Activated naive CD8-positive, alpha-beta T cell (primary cell): ENCODE results near the gene SPATA31D3.
"Not testable (repeated sequence)": the region's sequence is repeated elsewhere in the genome, so short reads cannot be mapped to it uniquely, and the experiment has no call there.

ENCODE experiments used
- H3K27ac Mint-ChIP-seq: one replicate; pipeline ENCODE4 v1.8.0; 2021; ENCODE audit warnings: mixed read lengths
- H3K27me3 Mint-ChIP-seq: one replicate; pipeline ENCODE4 v1.8.0; 2021; ENCODE audit warnings: mixed read lengths
- H3K36me3 Mint-ChIP-seq: one replicate; pipeline ENCODE4 v1.8.0; 2021; ENCODE audit warnings: mixed read lengths
- H3K4me1 Mint-ChIP-seq: one replicate; pipeline ENCODE4 v1.8.0; 2021; ENCODE audit warnings: low read depth, mixed read lengths
- H3K4me3 Mint-ChIP-seq: one replicate; pipeline ENCODE4 v1.8.0; 2021; ENCODE audit warnings: mild to moderate bottlenecking, mixed read lengths
- H3K9me3 Mint-ChIP-seq: one replicate; pipeline ENCODE4 v1.8.0; 2021; ENCODE audit warnings: low read depth, mixed read lengths

The SPATA31D3 gene

GRCh38 chr9:81943393-81943792 is at the start of gene SPATA31D3:
TSS of gene SPATA31D3 (plus strand) at chr9:81943500. CDS start at chr9:81943586, 86 bp downstream.
- H3K4me3 Mint-ChIP-seq, H3K27ac Mint-ChIP-seq, H3K36me3 Mint-ChIP-seq, H3K4me1 Mint-ChIP-seq, H3K27me3 Mint-ChIP-seq, H3K9me3 Mint-ChIP-seq: not testable (repeated sequence)

- H3K36me3 Mint-ChIP-seq = no peaks in the 10 kb centered on the region
- no peaks in the 10 kb centered on the region for H3K27me3 Mint-ChIP-seq
- no peak overlapping the region for H3K27ac Mint-ChIP-seq
- no peaks in the 10 kb centered on the region for H3K4me1 Mint-ChIP-seq
- no peaks in the 10 kb centered on the region for H3K9me3 Mint-ChIP-seq
- no peak overlapping the region for H3K4me3 Mint-ChIP-seq
Measured at GRCh38 chr9:81893929-81894328, 49.4 kb upstream of the SPATA31D3 start.

GRCh38 chr9:81894891-81895290 is 48.4 kb upstream of the SPATA31D3 start:
- H3K9me3 Mint-ChIP-seq = no peaks in the 10 kb centered on the region
- H3K4me3 Mint-ChIP-seq = no peak overlapping the region
- H3K4me1 Mint-ChIP-seq = no peaks in the 10 kb centered on the region
- no peaks in the 10 kb centered on the region for H3K36me3 Mint-ChIP-seq
- no peaks in the 10 kb centered on the region for H3K27me3 Mint-ChIP-seq
- H3K27ac Mint-ChIP-seq = no peak overlapping the region

GRCh38 chr9:81896070-81896469 is 47.2 kb upstream of the SPATA31D3 start:
- Mint-ChIP-seq H3K4me3 (no peak overlapping the region), H3K27me3 (no peaks in the 10 kb centered on the region), H3K4me1 (no peaks in the 10 kb centered on the region), H3K36me3 (no peaks in the 10 kb centered on the region), H3K27ac (no peak overlapping the region), H3K9me3 (no peaks in the 10 kb centered on the region)

- Mint-ChIP-seq H3K4me1 (no peaks in the 10 kb centered on the region), H3K27me3 (no peaks in the 10 kb centered on the region), H3K9me3 (no peaks in the 10 kb centered on the region), H3K36me3 (no peaks in the 10 kb centered on the region), H3K27ac (no peak overlapping the region), H3K4me3 (no peak overlapping the region)
Measured at GRCh38 chr9:81898851-81899250, 44.4 kb upstream of the SPATA31D3 start.

- H3K4me3 Mint-ChIP-seq = no peak overlapping the region
- no peaks in the 10 kb centered on the region for H3K9me3 Mint-ChIP-seq
- no peaks in the 10 kb centered on the region for H3K4me1 Mint-ChIP-seq
- H3K27me3 Mint-ChIP-seq = no peaks in the 10 kb centered on the region
- H3K36me3 Mint-ChIP-seq = no peaks in the 10 kb centered on the region
- H3K27ac Mint-ChIP-seq = no peak overlapping the region
Measured at GRCh38 chr9:81902196-81902595, 41.1 kb upstream of the SPATA31D3 start.

- no peak overlapping the region for H3K27ac Mint-ChIP-seq
- H3K27me3 Mint-ChIP-seq = no peaks in the 10 kb centered on the region
- no peak overlapping the region for H3K4me3 Mint-ChIP-seq
- no peaks in the 10 kb centered on the region for H3K4me1 Mint-ChIP-seq
- H3K9me3 Mint-ChIP-seq = no peaks in the 10 kb centered on the region
- no peaks in the 10 kb centered on the region for H3K36me3 Mint-ChIP-seq
Measured at GRCh38 chr9:81902626-81903025, 40.7 kb upstream of the SPATA31D3 start.

- no peaks in the 10 kb centered on the region for H3K27me3 Mint-ChIP-seq
- H3K36me3 Mint-ChIP-seq = no peaks in the 10 kb centered on the region
- H3K4me3 Mint-ChIP-seq = no peak overlapping the region
- H3K9me3 Mint-ChIP-seq = no peaks in the 10 kb centered on the region
- no peak overlapping the region for H3K27ac Mint-ChIP-seq
- H3K4me1 Mint-ChIP-seq = no peaks in the 10 kb centered on the region
Measured at GRCh38 chr9:81906671-81907070, 36.6 kb upstream of the SPATA31D3 start.

- H3K4me1 Mint-ChIP-seq = no peaks in the 10 kb centered on the region
- peaks cover 8% of the 10 kb centered on the region for H3K27me3 Mint-ChIP-seq
- no peaks in the 10 kb centered on the region for H3K9me3 Mint-ChIP-seq
- no peak overlapping the region for H3K4me3 Mint-ChIP-seq
- no peaks in the 10 kb centered on the region for H3K36me3 Mint-ChIP-seq
- H3K27ac Mint-ChIP-seq = no peak overlapping the region
Measured at GRCh38 chr9:81912135-81912534, 31.2 kb upstream of the SPATA31D3 start.

GRCh38 chr9:81915801-81916505 is 27.3 kb upstream of the SPATA31D3 start:
- no peaks in the 10 kb centered on the region for H3K36me3 Mint-ChIP-seq

GRCh38 chr9:81918507-81918906 is 24.8 kb upstream of the SPATA31D3 start:
- not testable (repeated sequence) for H3K27ac Mint-ChIP-seq, H3K36me3 Mint-ChIP-seq, H3K4me3 Mint-ChIP-seq, H3K9me3 Mint-ChIP-seq, H3K27me3 Mint-ChIP-seq, H3K4me1 Mint-ChIP-seq

More at GRCh38 chr9:81915801-81916505, 27.3 kb upstream of the SPATA31D3 start:
- no peak overlapping the region for H3K27ac Mint-ChIP-seq
- H3K27me3 Mint-ChIP-seq = peaks cover 8% of the 10 kb centered on the region
- no peak overlapping the region for H3K4me3 Mint-ChIP-seq
- no peaks in the 10 kb centered on the region for H3K9me3 Mint-ChIP-seq
- H3K4me1 Mint-ChIP-seq = no peaks in the 10 kb centered on the region

- not testable (repeated sequence) for H3K4me1 Mint-ChIP-seq, H3K27me3 Mint-ChIP-seq, H3K27ac Mint-ChIP-seq, H3K9me3 Mint-ChIP-seq, H3K4me3 Mint-ChIP-seq, H3K36me3 Mint-ChIP-seq
Measured at GRCh38 chr9:81928305-81928704, 15.0 kb upstream of the SPATA31D3 start, which contains the start of gene SPATA31D4. TSS of gene SPATA31D4 (plus strand) at chr9:81928428. CDS start at chr9:81928514, 86 bp downstream.

GRCh38 chr9:81930147-81930546 is 13.2 kb upstream of the SPATA31D3 start:
- H3K27ac Mint-ChIP-seq, H3K4me1 Mint-ChIP-seq, H3K36me3 Mint-ChIP-seq, H3K4me3 Mint-ChIP-seq, H3K27me3 Mint-ChIP-seq, H3K9me3 Mint-ChIP-seq: not testable (repeated sequence)

- not testable (repeated sequence) for H3K4me3 Mint-ChIP-seq, H3K9me3 Mint-ChIP-seq, H3K27me3 Mint-ChIP-seq, H3K27ac Mint-ChIP-seq, H3K36me3 Mint-ChIP-seq, H3K4me1 Mint-ChIP-seq
Measured at GRCh38 chr9:81933547-81933946, 9.8 kb upstream of the SPATA31D3 start.

GRCh38 chr9:81948650-81949049 is 5.3 kb downstream of the SPATA31D3 start:
- H3K27me3 Mint-ChIP-seq, H3K4me1 Mint-ChIP-seq, H3K4me3 Mint-ChIP-seq: not testable (repeated sequence)

GRCh38 chr9:81953096-81953495 is 9.8 kb downstream of the SPATA31D3 start:
- Mint-ChIP-seq H3K9me3 (peaks cover 25% of the 10 kb centered on the region), H3K27ac (no peak overlapping the region), H3K4me1 (no peaks in the 10 kb centered on the region), H3K4me3 (no peak overlapping the region), H3K36me3 (no peaks in the 10 kb centered on the region), H3K27me3 (no peaks in the 10 kb centered on the region)

More at GRCh38 chr9:81948650-81949049, 5.3 kb downstream of the SPATA31D3 start:
- H3K36me3 Mint-ChIP-seq, H3K9me3 Mint-ChIP-seq, H3K27ac Mint-ChIP-seq: not testable (repeated sequence)
